ENCODE results near the gene CPA4.

DNA sequence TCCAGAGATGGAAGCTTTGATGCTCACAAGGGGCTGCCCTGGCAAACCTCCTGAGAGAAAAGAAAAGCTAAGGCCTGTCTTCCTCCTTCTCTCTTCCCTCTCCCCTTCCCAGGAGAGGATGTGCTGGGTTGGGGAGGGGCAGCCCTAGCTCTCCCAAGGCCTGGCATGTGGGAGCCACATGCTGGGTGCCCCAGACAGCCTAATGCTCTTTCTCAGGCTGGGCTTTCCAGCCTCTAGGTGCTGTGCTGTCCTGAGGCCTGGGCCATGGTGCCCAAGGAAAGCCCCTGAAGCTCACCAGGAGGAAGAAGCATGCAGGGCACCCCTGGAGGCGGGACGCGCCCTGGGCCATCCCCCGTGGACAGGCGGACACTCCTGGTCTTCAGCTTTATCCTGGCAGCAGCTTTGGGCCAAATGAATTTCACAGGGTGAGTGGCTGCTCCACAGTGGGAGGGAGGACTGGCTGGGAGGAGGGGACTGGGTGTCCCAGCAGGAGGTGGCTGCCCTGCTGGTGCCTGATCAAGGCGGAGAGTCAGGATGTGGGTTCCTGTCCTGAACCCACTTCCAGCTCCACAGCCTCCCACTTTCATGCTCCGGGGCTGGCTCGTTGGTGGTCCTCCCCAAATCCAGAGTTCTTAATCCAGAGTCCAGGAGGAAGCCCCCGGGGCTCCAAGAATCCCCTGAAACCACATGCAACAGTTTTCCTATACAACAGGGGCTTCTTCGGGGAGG lies 53.4 kb downstream of the CPA4 start:
- TF ChIP-seq CTCF (IDR thresholded peaks at IDR 0.05; ENCODE audit: insufficient read depth, low read length) (no peak), SPI1 (IDR thresholded peaks at IDR 0.05; ENCODE audit: borderline replicate concordance, low read depth) (no peak), REST (IDR thresholded peaks at IDR 0.05; ENCODE audit: insufficient replicate concordance, low read depth) (no peak)
